Activated T-cell treated with anti-CD3 and anti-CD28 coated beads, Interleukin-2, amount 50 U/mL, for 48 hours (primary cell): ENCODE results near the gene CYP4A11.
"Not testable (repeated sequence)": the region's sequence is repeated elsewhere in the genome, so short reads cannot be mapped to it uniquely, and the experiment has no call there.

Source experiments
- DNase-seq, 2 experiments: peaks; one replicate each; pipeline ENCODE4 v3.0.0-alpha.2; 2020

Gene CYP4A11

GRCh38 chr1:46941135-46941694, at the start of gene CYP4A11:
TSS of gene CYP4A11 (minus strand) at chr1:46941476. CDS start at chr1:46941433, 43 bp downstream.
- DNase-seq = no peak

- DNase-seq = not testable (repeated sequence)
These were observed 49.3 kb upstream of the CYP4A11 start for GRCh38 chr1:46990541-46990940.

GRCh38 chr1:46983830-46984586, 42.7 kb upstream of the CYP4A11 start:
- DNase-seq = no peak

GRCh38 chr1:46983166-46983829, 42.0 kb upstream of the CYP4A11 start:
- no peak for DNase-seq

- no peak for DNase-seq
These were observed 27.8 kb upstream of the CYP4A11 start for GRCh38 chr1:46969014-46969619.

- not testable (repeated sequence) for DNase-seq
These were observed 21.0 kb upstream of the CYP4A11 start for GRCh38 chr1:46962272-46962671.

GRCh38 chr1:46961066-46961758, 19.9 kb upstream of the CYP4A11 start:
- no peak for DNase-seq

GRCh38 chr1:46960250-46960649, 19.0 kb upstream of the CYP4A11 start:
- DNase-seq = no peak

- not testable (repeated sequence) for DNase-seq
These were observed 13.8 kb upstream of the CYP4A11 start for GRCh38 chr1:46955116-46955515.

GRCh38 chr1:46953847-46954246, 12.6 kb upstream of the CYP4A11 start:
- not testable (repeated sequence) for DNase-seq

- not testable (repeated sequence) for DNase-seq
These were observed 8.1 kb upstream of the CYP4A11 start for GRCh38 chr1:46949417-46949666.

- DNase-seq = no peak
These were observed 7.5 kb upstream of the CYP4A11 start for GRCh38 chr1:46948629-46949416.

GRCh38 chr1:46947706-46948105, 6.4 kb upstream of the CYP4A11 start:
- not testable (repeated sequence) for DNase-seq

- DNase-seq = no peak
These were observed 810 bp upstream of the CYP4A11 start for GRCh38 chr1:46942086-46942485.

GRCh38 chr1:46940307-46940706, 969 bp downstream of the CYP4A11 start:
- no peak for DNase-seq

GRCh38 chr1:46937270-46937669, 4.0 kb downstream of the CYP4A11 start:
- DNase-seq = no peak

GRCh38 chr1:46936788-46937187, 4.5 kb downstream of the CYP4A11 start:
- no peak for DNase-seq

- DNase-seq = not testable (repeated sequence)
These were observed 6.4 kb downstream of the CYP4A11 start for GRCh38 chr1:46934852-46935251.

- DNase-seq = not testable (repeated sequence)
These were observed 9.3 kb downstream of the CYP4A11 start for GRCh38 chr1:46932020-46932419.

- DNase-seq = no peak
These were observed 10.1 kb downstream of the CYP4A11 start for GRCh38 chr1:46931151-46931550.

GRCh38 chr1:46927249-46927835, 13.9 kb downstream of the CYP4A11 start:
- no peak for DNase-seq

GRCh38 chr1:46910790-46911189, 30.5 kb downstream of the CYP4A11 start:
- DNase-seq = no peak
